GM18517 (cell line): ENCODE measurements around the gene ENO4.

Experiments
- ATAC-seq: cut with Tn5 transposase; IDR thresholded peaks from one replicate; pipeline ENCODE4 v1.9.1; 2021; ENCODE audit warnings: mild to moderate bottlenecking, moderate library complexity; ENCODE audit not compliant: unreplicated experiment

Gene ENO4

DNA sequence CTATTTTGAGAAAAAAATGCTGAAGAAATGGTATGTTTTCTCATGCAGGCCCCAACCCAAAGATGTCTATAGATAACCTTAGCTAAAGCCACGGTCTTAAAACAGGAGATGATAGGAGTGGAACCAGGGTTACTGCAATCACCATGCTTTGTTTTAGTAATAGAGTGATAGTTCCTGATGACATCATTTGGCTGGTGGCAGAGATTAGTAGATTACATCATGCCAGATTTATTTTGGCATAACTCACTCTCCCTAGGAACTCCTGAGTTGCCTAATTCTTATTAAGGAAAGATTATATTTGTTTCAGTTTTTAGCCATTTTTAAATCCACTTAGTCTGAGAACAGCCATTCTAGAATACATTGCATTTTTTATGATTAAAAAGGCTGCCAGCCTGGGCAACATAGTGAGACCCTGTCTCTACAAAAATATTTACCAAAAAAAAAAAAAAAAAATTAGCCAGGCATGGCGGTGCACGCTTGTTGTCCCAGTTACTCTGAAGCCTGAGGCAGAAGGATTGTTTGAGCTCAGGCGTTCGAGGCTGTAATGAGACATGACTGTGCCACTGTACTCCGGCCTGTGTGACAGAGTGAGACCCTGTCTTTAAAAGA is 17.8 kb downstream of the ENO4 start:
- no peak for ATAC-seq

DNA sequence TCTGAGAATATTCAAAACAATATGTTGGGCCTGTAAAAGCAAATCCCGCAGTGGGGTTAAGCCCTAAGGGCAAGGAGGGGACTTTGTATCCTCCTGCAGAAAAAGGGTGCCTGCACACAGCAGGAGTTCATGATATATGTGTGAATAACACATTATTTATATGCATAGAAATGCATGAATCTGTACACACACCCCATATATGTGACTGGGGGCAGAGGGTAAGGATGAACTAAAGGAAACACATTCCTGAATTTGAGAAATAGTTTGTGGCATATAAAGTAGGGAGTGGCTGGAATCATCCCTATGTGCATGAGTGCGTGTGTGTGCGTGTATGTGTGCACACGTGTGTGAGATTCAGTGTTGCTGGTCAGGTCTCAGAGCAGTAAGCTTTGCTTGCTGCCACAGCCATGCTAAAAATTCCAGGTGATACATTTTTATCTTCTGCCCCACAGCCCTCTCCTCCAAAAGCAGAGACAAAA is 18.9 kb downstream of the ENO4 start:
- no peak for ATAC-seq

DNA sequence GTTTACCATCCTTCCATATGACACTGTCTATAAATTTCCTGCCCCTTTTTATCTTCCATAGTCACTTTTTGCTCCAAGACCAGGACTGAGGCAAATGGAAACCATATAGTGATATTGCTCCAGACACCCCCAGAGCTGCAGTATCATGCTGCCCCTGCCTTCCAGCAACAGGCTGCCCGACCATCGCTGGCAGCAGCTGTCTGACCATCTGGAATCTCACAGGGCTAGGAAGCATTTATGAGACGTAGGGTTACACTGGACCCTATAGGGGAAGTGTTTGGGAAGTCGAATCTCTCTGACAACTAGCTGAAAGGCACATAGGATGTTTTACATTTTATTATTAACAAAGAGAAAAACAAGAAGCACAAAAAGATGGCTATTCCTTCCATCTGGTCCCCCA is 19.4 kb downstream of the ENO4 start:
- ATAC-seq, result no peak

DNA sequence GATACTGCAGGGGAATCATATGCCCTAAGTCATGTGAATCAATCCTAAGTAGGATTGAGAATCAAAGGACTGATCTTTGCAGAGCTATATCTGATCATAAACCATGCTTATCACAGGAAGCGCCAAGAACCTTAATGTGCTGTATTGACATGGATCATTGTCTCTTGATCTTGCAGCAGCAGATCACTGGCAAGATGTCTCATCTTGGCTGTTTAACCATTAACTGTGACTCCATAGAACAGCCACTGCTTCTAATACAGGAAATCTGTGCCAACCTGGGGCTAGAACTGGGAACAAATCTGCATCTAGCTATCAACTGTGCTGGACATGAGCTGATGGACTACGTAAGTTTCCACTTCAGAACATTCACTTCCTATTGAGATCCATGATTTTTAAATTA is 21.6 kb downstream of the ENO4 start:
- ATAC-seq, result no peak

DNA sequence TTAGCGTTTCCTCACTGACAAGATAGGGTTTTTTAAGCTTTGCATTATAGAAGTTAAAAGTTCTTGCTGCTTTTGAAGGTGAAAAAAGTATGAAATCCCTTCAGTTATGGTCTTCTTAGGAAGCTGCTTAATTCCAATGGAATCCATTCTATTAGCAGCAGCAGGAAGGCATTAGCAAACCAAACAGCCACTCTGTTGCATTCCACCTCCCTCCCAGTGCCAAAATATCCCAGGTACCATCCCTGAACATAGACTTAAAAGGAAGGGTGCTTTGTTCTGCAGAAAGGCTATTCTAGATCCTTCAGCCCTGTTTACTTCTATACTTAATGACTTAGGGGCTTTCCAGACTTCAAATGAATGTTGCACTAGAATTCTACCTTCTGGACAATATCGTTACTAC is 23.8 kb downstream of the ENO4 start:
- ATAC-seq, result no peak

DNA sequence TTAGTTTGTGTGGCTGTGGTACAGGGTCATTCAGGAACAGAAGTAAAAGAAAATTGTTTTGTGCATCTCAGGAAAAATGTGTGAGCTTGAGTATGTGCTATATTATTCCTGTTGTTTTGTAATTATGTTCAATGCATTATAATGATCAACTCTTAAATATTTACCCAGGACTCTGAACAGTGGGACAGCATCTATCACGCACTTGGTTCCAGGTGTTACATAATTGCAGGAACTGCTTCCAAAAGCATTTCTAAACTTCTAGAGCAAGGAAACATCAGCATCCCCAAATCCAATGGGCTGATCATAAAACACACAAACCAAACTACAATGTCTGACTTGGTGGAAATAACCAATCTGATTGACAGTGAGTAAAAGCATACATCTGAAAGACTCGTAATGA is 26.6 kb downstream of the ENO4 start:
- ATAC-seq, result no peak

DNA sequence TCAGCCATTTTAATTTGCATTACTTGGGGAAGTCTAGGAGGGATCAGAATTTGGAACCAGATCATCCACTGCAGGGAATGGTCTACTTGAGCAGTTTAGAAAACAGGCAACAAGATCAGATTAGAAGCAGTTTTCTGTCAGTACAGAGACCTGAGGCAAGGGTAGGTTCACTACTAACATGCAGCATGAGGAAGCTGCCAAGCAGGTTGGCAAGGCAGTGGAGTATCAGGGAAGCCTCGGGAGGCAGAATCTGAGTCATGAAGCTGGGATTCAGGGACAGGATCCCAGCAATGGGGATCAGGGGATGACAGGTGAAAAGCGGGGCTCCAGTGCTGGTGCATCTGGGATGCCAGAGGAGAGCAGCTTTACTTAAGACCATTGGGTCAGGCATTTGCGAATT is 28.1 kb downstream of the ENO4 start:
- no peak for ATAC-seq

DNA sequence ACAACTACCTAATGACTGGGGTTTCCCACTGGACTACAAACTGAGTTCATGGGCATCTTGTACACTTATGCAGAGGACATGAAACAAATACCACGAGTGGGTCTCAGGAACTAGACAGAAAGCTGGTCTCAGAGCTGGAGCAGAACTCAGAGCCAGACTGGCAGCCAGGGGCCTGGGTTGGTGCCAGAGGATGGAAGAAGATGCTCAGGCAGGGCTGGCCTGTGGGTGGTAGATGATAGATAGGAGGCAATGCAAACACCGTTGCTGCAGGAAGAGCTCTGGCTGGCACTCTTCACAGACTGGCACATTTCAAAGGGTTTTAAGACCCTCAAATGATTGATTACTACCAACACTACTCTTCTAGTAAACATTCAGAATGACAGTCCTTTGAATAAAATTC is 28.8 kb downstream of the ENO4 start:
- ATAC-seq, result no peak

DNA sequence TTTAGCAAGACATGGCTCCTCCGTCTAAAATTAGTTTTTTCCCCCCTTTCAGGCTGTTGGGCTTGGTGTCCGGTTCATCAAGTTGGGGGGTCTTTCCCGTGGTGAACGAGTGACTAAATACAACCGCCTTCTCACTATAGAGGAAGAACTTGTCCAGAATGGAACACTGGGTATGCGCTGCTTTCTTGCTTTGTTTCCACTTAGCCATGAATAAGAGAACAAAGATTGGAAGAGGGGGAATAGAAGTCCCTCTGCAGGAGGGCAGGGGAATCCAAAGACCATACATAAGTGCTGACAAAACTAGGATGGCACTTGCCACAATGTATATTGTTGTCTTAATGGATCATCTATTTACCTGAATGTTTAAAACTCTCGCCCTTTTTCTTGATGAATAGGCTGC is 30.5 kb downstream of the ENO4 start:
- ATAC-seq, result no peak

DNA sequence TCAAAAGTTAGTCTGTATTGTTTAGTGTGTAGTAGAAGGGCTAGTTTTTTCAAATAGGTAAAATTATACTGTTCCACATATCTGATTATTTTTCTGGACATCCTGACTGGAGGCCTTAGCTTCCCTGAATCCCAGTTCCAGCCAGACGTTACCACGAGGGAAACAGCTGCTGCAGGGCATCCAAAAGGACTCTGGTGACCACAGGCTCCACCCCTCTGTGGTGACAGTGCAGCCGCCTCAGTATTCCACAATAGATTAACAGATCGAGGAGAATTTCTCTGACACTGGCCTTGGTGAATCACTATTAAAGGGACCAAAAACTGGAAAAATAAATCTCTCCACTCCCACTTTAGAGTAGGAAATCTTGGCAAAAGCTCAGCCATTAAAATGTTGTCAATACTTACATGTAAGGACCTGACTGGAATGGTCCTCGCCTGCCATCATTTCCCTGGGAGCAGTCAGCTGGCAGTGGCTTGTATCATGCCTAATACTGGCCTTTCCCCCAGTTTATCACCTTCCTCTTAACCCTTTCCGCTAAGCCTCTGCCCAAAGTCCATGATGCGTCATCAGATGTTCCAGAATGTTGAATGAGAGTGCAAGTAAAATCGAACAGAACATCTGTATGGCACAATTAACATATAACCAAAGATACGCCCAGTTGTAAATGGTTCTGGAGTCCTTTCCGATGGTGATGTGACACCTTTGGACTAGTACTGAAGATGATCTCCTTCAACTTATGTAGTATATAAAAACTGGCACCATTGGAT is 31.6 kb downstream of the ENO4 start:
- no peak for ATAC-seq

DNA sequence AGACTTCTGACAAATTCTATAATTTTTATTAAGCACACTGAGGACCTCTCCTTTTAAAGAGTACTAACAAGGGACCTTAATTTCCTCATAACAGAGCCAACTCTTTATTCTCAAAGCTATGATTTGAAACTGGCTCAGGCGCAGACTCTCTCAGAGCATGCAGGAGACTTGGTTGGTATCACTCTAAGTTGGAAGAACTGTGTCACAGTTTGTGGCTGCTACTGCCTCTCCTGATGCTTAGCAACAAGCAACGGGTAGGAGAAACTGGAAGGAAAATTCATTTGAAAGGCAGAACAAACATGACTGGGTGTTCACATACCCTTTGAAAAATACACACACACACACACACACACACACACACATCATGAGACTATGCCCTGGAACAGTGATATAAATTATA is 33.3 kb downstream of the ENO4 start:
- no peak for ATAC-seq

DNA sequence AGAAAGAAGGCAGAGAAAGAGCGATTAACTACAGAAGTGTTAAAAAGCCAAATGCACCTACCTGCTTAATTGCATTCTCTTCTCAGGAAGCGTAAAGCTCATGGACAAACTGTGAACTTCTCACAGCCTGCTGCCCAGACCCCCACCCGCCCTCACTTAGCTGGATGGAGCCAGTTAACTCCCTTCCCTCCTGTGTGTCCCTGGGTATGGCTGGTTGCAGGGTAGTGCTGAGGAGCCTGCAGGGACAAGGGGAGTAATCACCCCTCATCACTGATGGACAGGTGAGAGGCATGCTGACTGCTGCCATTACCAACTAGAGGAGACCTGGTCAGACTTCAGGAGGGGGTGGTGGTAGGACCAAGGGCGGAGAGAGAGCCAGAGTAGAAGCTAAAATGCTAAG is 37.5 kb downstream of the ENO4 start:
- ATAC-seq, result no peak

DNA sequence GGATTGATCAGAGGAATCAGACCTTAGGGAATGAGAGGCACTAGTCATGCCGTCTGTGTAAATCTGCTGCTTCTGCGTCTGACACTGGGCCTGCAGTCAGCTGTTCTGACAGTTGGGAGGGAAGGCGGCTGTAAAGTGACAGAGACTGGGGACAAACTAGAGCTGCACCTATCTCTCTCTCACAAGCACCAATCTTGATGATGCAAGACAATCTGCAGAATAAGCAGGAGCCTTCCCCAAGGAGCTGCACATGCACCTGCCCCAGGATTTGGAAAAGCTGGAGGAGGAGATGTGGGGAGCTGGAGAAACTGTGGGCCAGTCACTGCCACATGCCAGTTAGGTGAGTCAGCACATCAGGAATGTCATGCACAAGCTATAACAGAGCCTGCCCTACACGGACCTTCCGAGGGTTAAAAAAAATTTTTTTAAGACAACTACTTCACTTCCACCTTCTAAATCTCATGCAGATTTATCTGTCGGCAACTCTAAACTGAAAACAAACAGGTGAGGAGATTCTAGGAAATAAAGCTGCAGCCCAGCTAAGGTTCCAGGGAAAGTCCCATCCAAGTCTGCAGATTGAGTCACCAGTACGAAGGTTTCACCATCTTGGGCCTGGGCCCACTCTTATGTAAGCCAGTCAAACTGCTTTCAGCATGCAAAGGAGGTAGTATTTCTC is 39.2 kb downstream of the ENO4 start:
- ATAC-seq, result no peak

DNA sequence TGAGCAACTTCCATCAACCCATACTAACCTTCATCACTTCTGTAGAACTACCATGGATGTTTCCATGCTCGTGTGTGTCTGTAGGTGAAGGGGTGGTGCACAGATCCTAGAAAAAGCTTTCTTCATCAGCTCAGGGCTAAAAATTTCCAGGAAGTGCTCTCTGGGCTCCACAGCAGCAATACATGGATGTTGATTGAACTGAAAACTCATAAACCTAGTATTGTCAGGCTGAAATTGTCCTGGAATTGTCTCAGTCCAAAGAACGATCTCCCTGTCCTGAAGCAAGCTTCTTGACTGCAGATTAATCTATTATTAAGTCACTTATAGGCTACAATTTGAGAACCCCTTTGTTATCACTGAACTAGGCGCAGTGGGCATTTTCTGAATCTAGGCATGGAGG is 39.8 kb downstream of the ENO4 start:
- no peak for ATAC-seq

DNA sequence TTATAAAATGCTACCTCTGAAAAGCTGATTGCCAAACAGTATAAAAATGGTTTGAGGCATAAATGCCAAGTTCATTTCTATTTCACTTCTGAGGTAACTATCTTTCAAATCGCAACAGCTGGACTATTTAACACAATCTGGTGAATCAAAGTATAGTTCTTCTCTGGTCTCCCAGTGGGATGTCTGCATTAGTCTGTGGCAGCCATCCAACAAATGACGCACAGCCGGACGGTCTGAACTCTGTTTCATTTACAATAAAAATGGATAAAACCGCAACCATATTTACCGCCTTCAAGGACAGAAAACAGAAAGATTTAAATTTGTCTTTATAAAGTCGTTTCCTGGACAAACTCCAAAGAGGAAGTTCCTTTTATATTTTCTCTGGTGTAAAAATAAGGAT is 41.9 kb downstream of the ENO4 start:
- no peak for ATAC-seq

DNA sequence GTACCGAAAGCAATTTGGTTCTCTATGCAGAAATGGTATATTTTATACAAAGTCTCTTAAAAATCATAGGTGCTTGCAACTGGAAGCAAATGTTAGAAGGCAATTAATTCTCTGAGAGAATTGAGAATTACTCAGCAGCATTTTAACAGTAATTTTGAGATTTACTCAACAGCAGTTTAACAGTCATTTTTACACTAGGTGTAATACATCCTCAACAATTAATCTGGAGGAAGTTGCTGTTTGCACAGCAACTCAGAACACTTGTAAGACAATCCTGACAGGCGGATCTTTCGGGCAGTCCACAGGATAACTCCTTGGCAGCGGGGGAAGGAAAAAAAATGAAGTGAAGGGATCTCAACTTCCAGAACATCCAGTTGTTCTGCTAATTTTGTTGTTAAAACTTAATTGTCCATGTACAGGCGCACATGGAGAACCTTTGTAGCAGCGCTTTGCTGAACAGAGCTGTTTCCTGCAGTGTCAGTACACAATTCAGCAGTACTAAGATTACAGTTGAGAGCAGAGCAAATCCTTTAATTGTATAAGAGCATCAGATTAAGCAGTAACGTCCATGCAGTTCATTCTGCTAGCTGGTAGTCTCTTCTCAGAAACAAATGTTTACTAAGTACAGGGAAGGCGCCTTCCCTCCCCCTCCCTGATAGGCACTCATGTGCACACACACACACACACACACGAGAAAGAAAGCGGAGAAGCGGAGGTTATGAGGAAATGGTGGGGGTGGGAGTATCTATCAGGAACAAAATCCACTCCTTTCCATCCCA is 43.8 kb downstream of the ENO4 start:
- no peak for ATAC-seq

DNA sequence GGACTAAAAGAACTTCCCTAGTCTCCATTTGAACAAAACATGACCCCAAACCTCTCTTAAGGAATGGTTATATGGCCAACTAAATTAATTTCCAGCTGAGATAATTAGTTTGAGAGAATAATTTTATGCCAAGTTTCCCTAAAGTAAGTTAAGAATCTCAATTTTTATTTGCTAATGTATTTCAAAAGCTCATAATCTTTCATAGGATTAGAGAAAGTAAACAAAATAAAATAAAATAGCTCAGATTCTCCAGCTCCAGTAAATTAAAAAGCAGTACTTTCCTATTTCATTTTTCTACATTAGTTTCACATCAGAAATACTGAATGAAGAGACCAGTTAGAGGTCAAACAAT is 44.4 kb downstream of the ENO4 start:
- no peak for ATAC-seq

DNA sequence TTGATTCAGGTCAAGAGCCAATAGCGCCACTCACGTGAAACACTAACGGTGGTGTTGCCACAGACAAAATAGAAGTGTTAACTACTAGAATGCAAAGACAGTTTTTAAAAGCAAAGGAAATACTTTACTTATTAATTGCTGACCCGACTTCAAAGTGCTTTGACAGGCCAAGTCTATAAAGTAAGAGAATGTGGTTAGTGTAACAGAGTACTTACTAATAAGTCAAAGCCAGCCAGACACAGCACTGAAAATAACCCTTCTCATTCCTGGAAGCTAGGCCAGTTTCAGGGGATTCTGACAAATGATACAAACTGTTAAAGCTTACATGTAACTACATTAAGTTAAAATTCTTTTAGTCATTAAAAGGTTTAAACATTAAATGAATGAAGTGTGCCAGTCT is 50.3 kb downstream of the ENO4 start:
- ATAC-seq, result no peak

DNA sequence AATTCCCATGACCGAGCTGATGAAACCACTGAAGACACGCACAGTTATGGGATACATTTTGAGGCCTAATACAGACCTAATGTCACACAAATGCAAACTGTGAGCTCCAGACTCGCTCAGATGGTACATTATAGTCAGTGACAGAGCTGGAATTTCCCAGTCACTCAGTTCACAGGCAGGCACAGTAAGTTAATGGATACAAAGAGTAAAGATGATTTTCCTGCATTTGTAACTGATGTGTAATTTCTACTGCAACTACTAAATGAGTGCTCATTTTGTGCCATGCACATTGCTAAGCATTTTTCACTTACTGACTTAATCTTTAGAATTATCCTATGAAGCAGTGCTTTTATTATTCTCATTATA is 56.5 kb downstream of the ENO4 start:
- no peak for ATAC-seq

DNA sequence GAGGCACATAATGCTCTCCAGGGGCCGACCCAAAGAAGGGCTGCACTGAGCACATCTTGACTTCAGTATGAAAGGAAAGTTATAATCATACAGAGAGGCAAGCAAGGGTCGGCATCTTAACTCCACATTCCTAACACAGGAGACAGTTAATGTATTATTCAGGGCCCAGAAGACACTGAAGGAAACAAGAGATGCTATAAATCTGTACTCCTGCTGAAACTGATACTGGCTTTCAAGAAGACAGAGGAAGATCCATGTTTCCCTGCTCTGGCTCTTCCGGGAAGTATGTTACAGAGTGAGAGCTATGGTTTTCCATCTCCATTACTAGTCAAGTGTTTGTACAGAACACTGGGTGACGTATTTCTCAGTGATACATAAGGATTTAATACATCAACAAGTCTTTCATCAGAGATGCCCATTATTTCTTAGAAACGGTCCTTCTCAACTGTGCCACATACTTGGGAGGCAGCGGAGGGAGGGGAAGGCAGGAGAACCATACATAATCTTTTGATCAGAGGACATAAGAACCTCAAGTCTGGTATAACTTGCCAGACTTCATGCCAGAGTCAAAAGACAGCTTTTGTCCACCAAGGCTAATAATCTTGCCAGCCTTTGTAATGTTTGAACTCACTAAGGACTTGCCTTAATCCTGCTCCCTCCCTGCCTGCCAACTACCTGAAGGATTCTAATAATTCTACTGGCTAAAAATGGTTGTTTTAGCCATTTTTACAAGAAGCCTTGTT is 58.1 kb downstream of the ENO4 start:
- no peak for ATAC-seq

DNA sequence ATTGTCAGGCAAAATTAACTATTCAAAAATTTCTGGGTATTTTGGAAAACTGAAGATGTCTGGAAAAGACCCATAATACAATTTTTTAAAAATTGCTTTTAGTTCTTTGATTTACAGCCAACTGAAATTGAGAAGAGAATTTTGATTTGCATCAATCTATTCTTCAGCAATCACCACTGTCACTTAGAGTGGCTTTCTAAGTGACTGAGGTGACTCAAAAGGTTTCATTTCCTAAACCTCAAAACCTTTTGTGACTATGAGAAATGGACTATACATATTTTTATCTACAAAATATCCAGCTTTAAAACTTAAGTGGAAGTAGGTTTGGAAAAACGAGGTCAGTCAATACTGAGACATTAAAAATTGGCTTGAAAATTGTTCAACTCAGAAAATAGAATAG is 60.0 kb downstream of the ENO4 start:
- no peak for ATAC-seq
